Activated CD8-positive, alpha-beta memory T cell treated with anti-CD3 and anti-CD28 coated beads, Interleukin-2, amount 50 U/mL, for 48 hours (primary cell): ENCODE results near the gene CENATAC.
"Not testable (repeated sequence)": the region's sequence is repeated elsewhere in the genome, so short reads cannot be mapped to it uniquely, and the experiment has no call there.

Source experiments
- DNase-seq: peaks from one replicate; pipeline ENCODE4 v3.0.0-alpha.2; 2020

The CENATAC gene, protein sequence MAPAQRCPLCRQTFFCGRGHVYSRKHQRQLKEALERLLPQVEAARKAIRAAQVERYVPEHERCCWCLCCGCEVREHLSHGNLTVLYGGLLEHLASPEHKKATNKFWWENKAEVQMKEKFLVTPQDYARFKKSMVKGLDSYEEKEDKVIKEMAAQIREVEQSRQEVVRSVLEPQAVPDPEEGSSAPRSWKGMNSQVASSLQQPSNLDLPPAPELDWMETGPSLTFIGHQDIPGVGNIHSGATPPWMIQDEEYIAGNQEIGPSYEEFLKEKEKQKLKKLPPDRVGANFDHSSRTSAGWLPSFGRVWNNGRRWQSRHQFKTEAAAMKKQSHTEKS

DNA sequence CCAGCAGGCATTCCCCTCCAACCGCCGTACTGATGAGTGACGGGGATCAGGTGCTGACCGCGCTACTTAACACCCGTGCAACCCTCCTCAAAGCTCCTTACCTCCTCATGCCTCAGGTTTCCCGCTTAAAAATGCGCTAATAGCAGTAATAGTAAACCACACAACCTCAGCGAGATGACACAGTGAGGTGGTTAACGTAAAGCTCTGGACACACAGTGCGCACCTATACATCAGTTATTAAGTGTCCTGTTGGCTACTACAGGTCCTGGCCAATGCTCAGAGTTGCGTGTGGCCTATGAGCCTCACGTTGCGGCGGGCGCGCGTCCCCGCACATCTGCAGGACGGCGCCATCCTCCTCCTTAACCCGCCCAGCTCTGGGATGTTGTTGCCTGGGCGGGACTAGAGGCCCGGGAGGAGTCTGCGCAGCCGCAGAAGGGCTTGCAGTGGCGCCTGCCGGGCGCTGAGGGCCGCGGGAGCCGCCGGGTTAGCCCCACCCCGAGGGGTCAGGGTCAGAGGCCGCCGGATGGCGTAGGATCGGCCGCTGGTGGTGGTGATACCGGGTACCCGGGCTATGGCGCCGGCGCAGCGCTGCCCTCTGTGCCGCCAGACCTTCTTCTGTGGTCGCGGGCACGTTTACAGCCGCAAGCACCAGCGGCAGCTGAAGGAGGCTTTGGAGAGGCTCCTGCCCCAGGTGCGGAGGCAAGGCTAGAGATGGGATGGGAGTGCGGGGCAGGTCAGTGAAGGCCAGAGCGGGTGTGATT, at the start of gene CENATAC:
TSS of gene CENATAC (plus strand) at position 512 of the 761 bp plus-strand sequence. CDS start at position 572, 60 bp downstream.
- peak; percentile 97 for DNase-seq

DNA sequence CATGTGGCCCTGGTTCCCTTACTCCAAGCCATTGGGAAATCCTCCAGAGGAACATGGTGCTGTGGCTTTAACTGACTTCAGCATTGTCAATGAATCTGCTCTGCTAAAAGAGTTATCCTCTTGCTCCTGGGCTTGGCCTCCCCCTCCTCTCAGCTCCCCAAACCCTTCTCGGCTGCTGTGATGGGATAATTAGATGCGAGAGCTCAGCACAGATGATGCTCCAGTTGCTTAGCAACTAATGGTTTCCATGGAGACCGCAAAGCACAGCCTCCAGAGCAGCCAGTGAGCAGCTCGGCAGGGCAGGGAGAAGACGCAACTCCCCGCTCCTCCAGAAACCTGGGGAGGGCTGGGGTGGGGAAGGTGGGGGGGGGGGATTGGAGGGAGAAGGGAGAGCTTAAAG, 44.7 kb upstream of the CENATAC start:
- DNase-seq: no peak

GRCh38 chr11:118953976-118954375, 44.0 kb upstream of the CENATAC start:
- not testable (repeated sequence) for DNase-seq

GRCh38 chr11:118956094-118956846, 41.7 kb upstream of the CENATAC start, which contains the start of gene UPK2:
Gene UPK2 (plus strand): TSS chr11:118956298. CDS start chr11:118956351, 53 bp downstream.
- DNase-seq: peak; percentile 96

DNA sequence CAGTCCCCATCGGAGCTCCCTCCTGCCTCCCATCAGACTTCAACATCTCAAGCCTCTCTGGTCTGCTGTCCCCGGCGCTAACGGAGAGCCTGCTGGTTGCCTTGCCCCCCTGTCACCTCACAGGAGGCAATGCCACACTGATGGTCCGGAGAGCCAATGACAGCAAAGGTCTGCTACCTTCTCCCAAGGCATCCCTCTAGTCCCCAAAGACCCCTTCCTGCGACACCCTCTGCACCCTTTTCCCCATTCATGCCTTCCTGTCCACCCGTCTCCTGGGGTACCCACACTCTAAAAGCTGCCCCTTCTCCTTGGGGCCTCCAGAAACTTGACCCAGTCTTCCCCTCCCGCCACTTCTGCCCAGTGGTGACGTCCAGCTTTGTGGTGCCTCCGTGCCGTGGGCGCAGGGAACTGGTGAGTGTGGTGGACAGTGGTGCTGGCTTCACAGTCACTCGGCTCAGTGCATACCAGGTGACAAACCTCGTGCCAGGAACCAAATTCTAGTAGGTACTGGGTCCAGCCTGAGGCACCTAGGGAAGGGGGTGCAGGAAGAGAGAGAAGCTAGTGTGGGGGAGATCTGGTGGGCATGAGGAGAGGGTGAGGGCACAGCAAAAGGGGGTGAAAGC, 41.0 kb upstream of the CENATAC start:
- DNase-seq: no peak

GRCh38 chr11:118957549-118957948, 40.4 kb upstream of the CENATAC start:
- no peak for DNase-seq

- DNase-seq: no peak
Measured at GRCh38 chr11:118957968-118958367, 40.0 kb upstream of the CENATAC start.

GRCh38 chr11:118958577-118958976, 39.4 kb upstream of the CENATAC start:
- no peak for DNase-seq

DNA sequence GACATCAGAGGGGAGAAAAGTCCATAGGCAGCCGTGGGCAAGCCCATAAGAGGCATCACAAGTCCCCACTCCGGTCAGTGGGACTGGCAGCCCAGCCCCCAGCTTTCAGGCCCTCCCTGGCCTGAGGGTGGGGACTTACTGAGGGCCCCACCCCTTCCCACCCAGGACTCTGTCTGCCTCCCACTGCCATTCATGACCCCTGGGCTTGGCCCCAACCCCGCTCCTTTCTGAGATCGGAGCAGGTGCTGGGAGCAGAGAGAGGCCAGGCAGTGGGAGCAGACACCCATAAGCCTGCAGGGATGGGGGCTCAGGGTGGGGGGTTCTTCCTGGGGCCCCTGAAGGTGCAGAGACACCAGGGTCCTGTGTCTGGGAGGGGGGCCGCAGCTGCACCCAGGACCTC, 36.7 kb upstream of the CENATAC start:
- DNase-seq: no peak

- no peak for DNase-seq
Measured at GRCh38 chr11:118961591-118961990, 36.3 kb upstream of the CENATAC start.

DNA sequence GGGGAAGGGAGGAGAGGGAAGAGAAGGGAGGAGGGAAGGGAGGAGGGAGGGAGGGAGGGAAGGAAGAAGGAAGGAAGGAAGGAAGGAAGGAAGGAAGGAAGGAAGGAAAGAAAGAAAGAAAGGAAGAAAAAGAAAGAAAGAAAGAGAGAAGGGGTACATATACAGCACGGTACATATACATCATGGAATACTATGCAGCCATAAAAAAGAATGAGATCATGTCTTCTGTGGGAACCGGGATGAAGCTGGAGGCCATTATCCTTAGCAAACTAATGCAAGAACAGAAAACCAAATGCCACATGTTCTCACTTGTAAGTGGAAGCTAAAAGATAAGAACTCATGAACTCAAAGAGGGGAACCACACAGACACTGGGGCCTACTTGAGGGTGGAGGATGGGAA, 28.4 kb upstream of the CENATAC start:
- not testable (repeated sequence) for DNase-seq

- DNase-seq: no peak
Measured at GRCh38 chr11:118971646-118972045, 26.3 kb upstream of the CENATAC start, which contains the start of gene FOXR1. Gene FOXR1 (plus strand): TSS chr11:118971761. CDS start chr11:118971932, 171 bp downstream.

- no peak for DNase-seq
Measured at GRCh38 chr11:118973985-118974384, 24.0 kb upstream of the CENATAC start.

DNA sequence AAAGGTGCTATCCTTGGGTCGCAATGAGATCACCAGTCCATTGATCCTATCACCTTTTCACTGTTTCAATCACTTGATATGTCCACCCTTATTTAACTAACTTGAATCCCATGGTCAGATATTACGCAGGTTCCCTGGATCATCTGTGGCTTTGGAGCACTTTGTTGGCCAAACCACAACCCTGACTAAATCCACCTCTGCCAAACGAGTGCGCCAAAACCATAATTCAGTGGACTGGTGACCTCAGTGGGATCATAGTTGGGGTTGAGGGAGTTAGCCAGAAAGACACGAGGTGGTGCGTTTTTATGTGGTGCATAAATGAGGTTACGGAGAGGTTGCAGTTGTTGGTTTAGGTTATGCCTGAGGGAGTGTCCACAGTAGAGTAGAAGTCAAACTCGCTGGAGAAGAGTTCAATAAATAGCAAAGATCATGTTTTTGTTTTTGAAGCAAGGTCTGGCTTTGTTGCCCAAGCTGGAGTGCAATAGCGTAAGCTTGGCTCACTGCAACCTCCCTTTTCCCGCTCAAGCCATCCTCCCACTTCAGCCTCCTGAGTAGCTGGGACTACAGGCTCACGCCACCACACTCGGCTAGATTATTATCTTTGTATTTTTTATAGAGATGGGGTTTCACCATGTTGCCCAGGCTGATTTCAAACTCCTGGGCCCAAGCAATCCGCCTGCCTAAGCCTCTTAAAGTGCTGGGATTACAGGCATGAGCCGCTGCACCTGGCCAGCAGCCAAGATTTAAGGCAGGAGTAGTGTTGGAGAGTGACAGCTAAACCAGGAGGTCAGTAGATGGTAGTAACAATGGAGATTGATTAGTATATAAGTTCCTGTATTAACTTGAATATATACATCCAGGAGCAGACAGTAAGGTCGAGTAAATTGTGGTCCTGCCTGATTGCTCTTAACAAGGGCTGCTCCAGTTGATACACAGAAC, 21.9 kb upstream of the CENATAC start:
- DNase-seq: no peak

- DNase-seq: no peak
Measured at GRCh38 chr11:118979434-118979833, 18.5 kb upstream of the CENATAC start.

DNA sequence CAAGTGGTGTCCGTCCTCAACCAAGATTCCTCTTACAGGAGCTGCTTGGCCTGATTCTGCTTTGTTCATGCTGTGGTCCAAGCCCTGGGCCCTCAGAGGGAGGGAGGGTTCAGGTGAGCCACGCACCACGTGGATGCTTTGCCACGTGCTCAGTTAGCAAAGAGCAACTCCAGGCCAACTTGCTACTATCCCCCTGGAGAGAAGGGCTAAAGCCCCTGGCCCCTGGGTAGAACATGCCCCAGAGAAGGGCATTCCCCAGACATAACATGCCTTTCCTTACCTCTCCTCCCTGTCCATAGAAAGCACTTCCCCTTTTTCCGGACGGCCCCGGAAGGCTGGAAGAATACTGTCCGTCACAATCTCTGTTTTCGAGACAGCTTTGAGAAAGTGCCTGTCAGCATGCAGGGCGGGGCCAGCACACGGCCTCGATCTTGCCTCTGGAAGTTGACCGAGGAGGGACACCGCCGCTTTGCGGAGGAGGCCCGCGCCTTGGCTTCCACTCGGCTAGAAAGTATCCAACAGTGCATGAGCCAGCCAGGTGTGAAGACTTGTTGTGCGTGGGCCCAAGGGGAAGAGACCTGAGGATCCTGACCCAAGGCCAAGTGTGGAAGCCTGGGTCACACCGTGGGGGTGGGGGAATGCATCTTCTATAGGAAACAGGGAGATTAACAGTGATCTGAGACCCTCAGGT, 17.6 kb upstream of the CENATAC start:
- no peak for DNase-seq

DNA sequence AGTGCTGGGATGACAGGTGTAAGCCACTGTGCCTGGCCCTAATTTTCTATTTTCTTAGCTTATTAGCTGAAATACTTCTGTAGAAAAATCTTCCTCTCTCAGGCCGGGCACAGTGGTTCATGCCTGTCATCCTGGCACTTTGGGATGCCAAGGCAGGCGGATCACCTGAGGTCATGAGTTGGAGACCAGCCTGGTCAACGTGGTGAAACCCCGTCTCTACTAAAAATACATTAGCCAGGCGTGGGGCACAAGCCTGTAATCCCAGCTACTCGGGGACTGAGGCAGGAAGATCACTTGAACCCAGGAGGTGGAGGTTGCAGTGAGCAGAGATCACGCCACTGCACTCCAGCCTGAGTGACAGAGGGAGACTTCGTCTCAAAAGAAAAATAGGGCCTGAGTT, 13.6 kb upstream of the CENATAC start:
- DNase-seq: not testable (repeated sequence)

DNA sequence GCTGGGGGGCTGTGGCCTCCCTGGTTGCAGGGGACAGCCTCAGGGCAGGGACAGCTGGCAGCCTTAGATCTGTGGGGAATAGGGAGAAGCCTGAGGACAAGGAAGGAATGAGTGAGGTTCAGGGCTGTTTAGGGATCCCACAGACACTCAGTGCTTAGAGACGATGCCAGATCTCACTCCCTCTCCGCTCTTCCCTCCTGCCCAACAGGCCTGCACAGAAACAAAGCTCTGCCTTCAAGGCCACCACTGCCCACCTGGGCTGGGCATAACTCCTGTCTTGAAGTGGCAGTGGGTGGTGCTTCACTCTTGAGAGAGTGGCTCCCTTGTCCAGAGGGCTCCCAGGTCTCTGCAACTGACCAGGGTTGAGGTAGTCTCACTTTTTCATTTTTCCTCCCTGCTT, 13.1 kb upstream of the CENATAC start:
- DNase-seq: no peak

DNA sequence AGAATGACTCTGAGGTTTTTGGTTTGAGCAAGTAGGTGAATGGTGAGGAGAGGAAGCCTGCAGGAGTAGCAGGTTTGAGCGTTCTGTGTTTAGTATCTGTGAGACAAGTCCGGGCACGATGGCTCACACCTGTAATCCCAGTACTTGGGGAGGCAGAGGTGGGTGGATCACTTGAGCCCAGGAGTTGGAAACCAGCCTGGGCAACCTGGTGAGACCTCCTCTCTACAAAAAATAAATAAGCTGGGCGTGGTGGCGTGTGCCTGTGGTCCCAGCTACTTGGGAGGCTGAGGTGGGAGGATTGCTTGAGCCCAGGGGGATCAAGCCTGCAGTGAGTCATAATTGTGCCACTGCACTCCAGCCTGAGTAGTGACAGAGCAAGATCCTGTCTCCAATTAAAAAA, 9.7 kb upstream of the CENATAC start:
- no peak for DNase-seq

DNA sequence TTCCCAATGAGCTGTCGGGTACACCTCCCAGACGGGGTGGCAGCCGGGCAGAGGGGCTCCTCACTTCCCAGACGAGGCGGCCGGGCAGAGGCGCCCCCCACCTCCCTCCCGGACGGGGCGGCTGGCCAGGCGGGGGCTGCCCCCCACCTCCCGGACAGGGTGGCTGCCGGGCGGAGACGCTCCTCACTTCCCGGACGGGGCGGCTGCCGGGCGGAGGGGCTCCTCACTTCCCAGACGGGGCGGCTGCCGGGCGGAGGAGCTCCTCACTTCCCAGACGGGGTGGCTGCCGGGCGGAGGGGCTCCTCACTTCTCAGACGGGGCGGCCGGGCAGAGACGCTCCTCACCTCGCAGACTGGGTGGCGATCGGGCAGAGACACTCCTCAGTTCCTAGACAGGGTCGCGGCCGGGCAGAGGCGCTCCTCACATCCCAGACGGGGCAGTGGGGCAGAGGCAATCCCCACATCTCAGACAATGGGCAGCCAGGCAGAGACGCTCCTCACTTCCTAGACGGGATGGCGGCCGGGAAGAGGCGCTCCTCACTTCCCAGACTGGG, 6.4 kb upstream of the CENATAC start:
- DNase-seq: not testable (repeated sequence)
